SK-N-SH (cell line): Measurements from ENCODE around the gene BLOC1S1. TPM values are rescaled to one million over a fixed set of nuclear protein-coding genes. Genes with fewer than 3 reads are reported as not detected.

ENCODE experiments used
- CTCF ChIA-PET: fragments of 300-600, 350-600 bp; formaldehyde crosslinking; extraction: SDS; loops from one replicate; lab custom pipeline; 2021; lab: Yijun Ruan, JAX
- POLR2A ChIA-PET: fragments of 350-600 bp; sonication (Branson Sonifier 250); formaldehyde crosslinking; extraction: SDS; loops from one replicate; lab custom pipeline; 2020; ENCODE audit warnings: antibody characterized with exemption, inconsistent platforms; lab: Yijun Ruan, JAX
- DNase-seq: peaks from one replicate; pipeline ENCODE4 v3.0.0; 2012
- H2AFZ ChIP-seq: fragments of 200-600 bp; sonication (generic); 2 replicates; pipeline ENCODE4 v1.8.1; 2016; ENCODE audit warnings: antibody characterized with exemption, mild to moderate bottlenecking, low read depth
- H3F3A ChIP-seq: fragments of 200-600 bp; sonication (generic); replicated peaks from 2 replicates; pipeline ENCODE3; 2016; ENCODE audit warnings: antibody characterized with exemption, mild to moderate bottlenecking; ENCODE audit not compliant: insufficient read depth
- H3K27ac ChIP-seq, 2 experiments: fragments of 200-500 bp in 1 of 2; fragments of 200-600 bp in 1 of 2; sonication (Bioruptor generic) in 1 of 2; sonication (generic), shearing (Covaris generic) in 1 of 2; 2 replicates each; pipeline versions ENCODE4 v1.5.1 to v1.6.1; 2014 to 2016; ENCODE audit warnings: low read depth in 2 of 2, inconsistent platforms in 1 of 2, low read length in 1 of 2, mild to moderate bottlenecking in 1 of 2, mixed read lengths in 1 of 2
- H3K27me3 ChIP-seq: fragments of 200-600 bp; sonication (generic), shearing (Covaris generic); 2 replicates; pipeline ENCODE4 v1.6.1; 2016; ENCODE audit warnings: mixed run types; ENCODE audit not compliant: insufficient read depth
- H3K36me3 ChIP-seq, 2 experiments: fragments of 200-500 bp in 1 of 2; fragments of 200-600 bp in 1 of 2; sonication (Bioruptor generic) in 1 of 2; sonication (generic) in 1 of 2; replicated peaks in 1 of 2; 2 replicates each; pipeline versions ENCODE3 to v1.5.1; 2014 to 2016; ENCODE audit warnings: low read length in 1 of 2, mild to moderate bottlenecking in 1 of 2; ENCODE audit not compliant: insufficient read depth in 2 of 2, control insufficient read depth in 1 of 2
- H3K4me1 ChIP-seq, 2 experiments: fragments of 200-500 bp in 1 of 2; fragments of 200-600 bp in 1 of 2; sonication (Bioruptor generic) in 1 of 2; sonication (generic), shearing (Covaris generic) in 1 of 2; 2 replicates each; pipeline versions ENCODE4 v1.5.1 to v1.6.1; 2014 to 2016; ENCODE audit warnings: low read depth in 1 of 2, low read length in 1 of 2, mixed run types in 1 of 2; ENCODE audit not compliant: insufficient read depth in 2 of 2, control insufficient read depth in 1 of 2
- H3K4me2 ChIP-seq: fragments of 200-600 bp; sonication (generic), shearing (Covaris generic); 2 replicates; pipeline ENCODE4 v1.6.1; 2017; ENCODE audit warnings: mixed run types
- H3K4me3 ChIP-seq, 2 experiments: fragments of 200-500 bp in 1 of 2; fragments of 200-600 bp in 1 of 2; sonication (Bioruptor generic) in 1 of 2; sonication (generic), shearing (Covaris generic) in 1 of 2; 2 replicates each; pipeline versions ENCODE4 v1.5.1 to v1.8.1; 2014 to 2016; ENCODE audit warnings: low read depth in 2 of 2, inconsistent platforms in 1 of 2, low read length in 1 of 2, mild to moderate bottlenecking in 1 of 2, mixed read lengths in 1 of 2, moderate library complexity in 1 of 2
- H3K79me2 ChIP-seq: fragments of 200-600 bp; sonication (generic); 2 replicates; pipeline ENCODE4 v1.8.1; 2017; ENCODE audit warnings: mild to moderate bottlenecking; ENCODE audit not compliant: insufficient read depth
- H3K9ac ChIP-seq: fragments of 200-600 bp; sonication (generic); 2 replicates; pipeline ENCODE4 v1.6.1; 2017; ENCODE audit warnings: mixed run types
- H3K9me2 ChIP-seq: fragments of 200-600 bp; sonication (generic); 2 replicates; pipeline ENCODE4 v1.6.1; 2017; ENCODE audit warnings: mixed run types
- H3K9me3 ChIP-seq: fragments of 200-600 bp; sonication (generic); 2 replicates; pipeline ENCODE4 v1.6.1; 2017; ENCODE audit warnings: mixed run types, mild to moderate bottlenecking, moderate library complexity
- H4K20me1 ChIP-seq: fragments of 200-600 bp; sonication (generic); 2 replicates; pipeline ENCODE4 v1.6.1; 2017; ENCODE audit warnings: mild to moderate bottlenecking, mixed run types; ENCODE audit not compliant: insufficient read depth
- CTCF ChIP-seq: fragments of 200-600 bp; sonication (generic); IDR thresholded peaks from 2 replicates; pipeline ENCODE4 v1.6.1; 2017; ENCODE audit warnings: antibody characterized with exemption, mild to moderate bottlenecking, moderate library complexity
- FOXJ3 ChIP-seq: sonication (generic); formaldehyde crosslinking; IDR thresholded peaks from 2 replicates; pipeline ENCODE4 v1.5.1; 2020; ENCODE audit warnings: mild to moderate bottlenecking, missing genetic modification reagents
- FOXM1 ChIP-seq: IDR thresholded peaks from 2 replicates; pipeline ENCODE4 v1.4.0; 2012; ENCODE audit warnings: low read depth, mild to moderate bottlenecking
- JUND ChIP-seq: IDR thresholded peaks from 2 replicates; pipeline ENCODE4 v1.4.0; 2012
- MAX ChIP-seq: IDR thresholded peaks from 2 replicates; pipeline ENCODE4 v1.4.0; 2012; ENCODE audit warnings: low read depth
- NRF1 ChIP-seq: IDR thresholded peaks from 2 replicates; pipeline ENCODE4 v1.6.1; 2012; ENCODE audit warnings: low read depth, mild to moderate bottlenecking, low read length
- PBX3 ChIP-seq: IDR thresholded peaks from 2 replicates; pipeline ENCODE4; 2012
- REST ChIP-seq: IDR thresholded peaks from 2 replicates; pipeline ENCODE4 v1.6.1; 2012; ENCODE audit warnings: mild to moderate bottlenecking, low read depth, low read length, moderate library complexity
- RFX5 ChIP-seq: IDR thresholded peaks from 2 replicates; pipeline ENCODE4 v1.6.1; 2012; ENCODE audit warnings: mild to moderate bottlenecking, improper control_type of control experiment, low read length
- TCF12 ChIP-seq: IDR thresholded peaks from 2 replicates; pipeline ENCODE4 v1.4.0; 2012
- WGBS: methylation state at CpG from one replicate; pipeline ENCODE4 v1.1.6; 2017; ENCODE audit warnings: low lambda C conversion rate; 5-methylcytosine and 5-hydroxymethylcytosine counted together
- polyA plus RNA-seq, 3 experiments: library from polyadenylated mRNA; depleted of rRNA; stranded (reverse); fragments of >200 nt; gene quantifications; 2 replicates each; pipeline ENCODE4 v1.2.3, GENCODE V29; 2012

The BLOC1S1 gene
- polyA plus RNA-seq, 1 of the 3 experiments (the other 2 are of a cell fraction) = 331 TPM

GRCh38 chr12:55762646-55763045 is 46.8 kb downstream of the BLOC1S1 start:
- ChIA-PET POLR2A (no interaction called here), CTCF (interaction anchor here (1.2 to 1.4 kb wide), 2 partner anchors 19 to 24 kb away, joined by 4 to 5 read pairs; no protein-coding TSS in a partner anchor)
- Histone ChIP-seq H3K4me3 (no peak overlapping the region), H3K79me2 (peaks cover 11% of the 10 kb centered on the region; the same call in 1 of the 2 replicates), H3K9me2 (no peaks in the 10 kb centered on the region), H3K9ac (no peak overlapping the region), H2AFZ (no peak overlapping the region), H3K27ac (no peak overlapping the region), H4K20me1 (no peaks in the 10 kb centered on the region), H3K36me3 (peaks cover 35 to 53% of the 10 kb centered on the region in 2 experiments), H3K27me3 (no peaks in the 10 kb centered on the region), H3K9me3 (no peaks in the 10 kb centered on the region), H3K4me1 (peaks cover 0 to 2% of the 10 kb centered on the region in 2 experiments; a peak in 1 of 4 replicates), H3K4me2 (no peak overlapping the region), H3F3A (peaks cover 10% of the 10 kb centered on the region)
- no peak for DNase-seq
- no peak for TF ChIP-seq MAX
- TF ChIP-seq TCF12 = no peak
- no peak for TF ChIP-seq FOXJ3
- no peak for TF ChIP-seq NRF1

GRCh38 chr12:55765736-55766290 is 50.0 kb downstream of the BLOC1S1 start:
- TF ChIP-seq JUND (no peak), RFX5 (no peak), PBX3 (no peak), CTCF (no peak), REST (no peak), FOXM1 (no peak)
- Histone ChIP-seq H3K4me3 (no peak overlapping the region), H3K9ac (no peak overlapping the region), H3K27ac (no peak overlapping the region), H3K79me2 (peaks cover 19% of the 10 kb centered on the region; the same call in 1 of the 2 replicates), H3K27me3 (no peaks in the 10 kb centered on the region), H3K9me3 (no peaks in the 10 kb centered on the region), H3K4me2 (no peak overlapping the region), H4K20me1 (no peaks in the 10 kb centered on the region), H3K9me2 (no peaks in the 10 kb centered on the region), H2AFZ (no peak overlapping the region), H3K4me1 (peaks cover 0 to 2% of the 10 kb centered on the region in 2 experiments; a peak in 1 of 4 replicates), H3F3A (no peaks in the 10 kb centered on the region), H3K36me3 (peaks cover 25 to 41% of the 10 kb centered on the region in 2 experiments)
- CTCF ChIA-PET = interaction anchor here (0.8 to 1.4 kb wide), 3 partner anchors 9 to 18 kb away, joined by 3 to 4 read pairs (median 3); no protein-coding TSS in a partner anchor
- WGBS = 86% methylated on average over 5 of the region's 5 CpGs
- no peak for DNase-seq
- POLR2A ChIA-PET = interaction anchor here (0.6 kb wide), 1 partner anchor 21 kb away, joined by 4 read pairs; no protein-coding TSS in a partner anchor
